GM23338 (cell line): ENCODE measurements around the gene YBEY. TPM values are rescaled to one million over a fixed set of nuclear protein-coding genes. Genes with fewer than 3 reads are reported as not detected.

ENCODE experiments used
- ATAC-seq: fragments of 200-7000 bp; cut with Tn5 transposase; 3 replicates; pipeline ENCODE4 v1.9.1; 2020
- DNase-seq: peaks from one replicate; pipeline ENCODE4 v3.0.0-alpha.2; 2015; ENCODE audit warnings: low spot score
- H2AFZ ChIP-seq: fragments of 200-600 bp; sonication (generic); 2 replicates; pipeline ENCODE4 v1.8.0; 2016; ENCODE audit warnings: antibody characterized with exemption, mild to moderate bottlenecking, moderate library complexity
- H3F3A ChIP-seq: fragments of 200-600 bp; sonication (generic); replicated peaks from 2 replicates; pipeline ENCODE4 v1.8.0; 2017; ENCODE audit warnings: antibody characterized with exemption, mixed run types, low read depth
- H3K27ac ChIP-seq: fragments of 200-600 bp; sonication (generic); 2 replicates; pipeline ENCODE4 v1.6.1; 2016; ENCODE audit warnings: low read depth
- H3K27me3 ChIP-seq: fragments of 200-600 bp; sonication (generic); 2 replicates; pipeline ENCODE4 v1.8.0; 2016; ENCODE audit warnings: mild to moderate bottlenecking, mixed run types, moderate library complexity; ENCODE audit not compliant: insufficient read depth
- H3K36me3 ChIP-seq: fragments of 200-600 bp; sonication (generic); 2 replicates; pipeline ENCODE4 v1.8.0; 2016; ENCODE audit warnings: mild to moderate bottlenecking; ENCODE audit not compliant: insufficient read depth
- H3K4me1 ChIP-seq: fragments of 200-600 bp; sonication (generic); 2 replicates; pipeline ENCODE4 v1.8.0; 2016; ENCODE audit warnings: mild to moderate bottlenecking, moderate library complexity; ENCODE audit not compliant: insufficient read depth
- H3K4me2 ChIP-seq: fragments of 200-600 bp; sonication (generic); 2 replicates; pipeline ENCODE4 v1.7.1; 2017; ENCODE audit warnings: mixed run types
- H3K4me3 ChIP-seq: fragments of 200-600 bp; sonication (generic); 2 replicates; pipeline ENCODE4 v1.6.1; 2016; ENCODE audit warnings: mixed run types
- H3K79me2 ChIP-seq: fragments of 200-600 bp; sonication (generic); replicated peaks from 2 replicates; pipeline ENCODE4 v1.8.0; 2017; ENCODE audit warnings: mild to moderate bottlenecking; ENCODE audit not compliant: insufficient read depth
- H3K9me2 ChIP-seq: fragments of 200-600 bp; sonication (generic); 2 replicates; pipeline ENCODE4 v1.8.0; 2017; ENCODE audit not compliant: insufficient read depth
- H4K20me1 ChIP-seq: fragments of 200-600 bp; sonication (generic); replicated peaks from 2 replicates; pipeline ENCODE4 v1.8.0; 2017; ENCODE audit warnings: mild to moderate bottlenecking; ENCODE audit not compliant: insufficient read depth
- H3K27ac Mint-ChIP-seq: 2 replicates; pipeline ENCODE4 v1.8.0; 2020; ENCODE audit warnings: inconsistent platforms, mild to moderate bottlenecking, moderate library complexity, mixed read lengths
- H3K27me3 Mint-ChIP-seq: 3 replicates; pipeline ENCODE4 v1.8.0; 2022; ENCODE audit warnings: low read depth, mild to moderate bottlenecking, moderate library complexity, mixed read lengths, inconsistent platforms; ENCODE audit not compliant: insufficient read depth, poor library complexity
- H3K36me3 Mint-ChIP-seq: 3 replicates; pipeline ENCODE4 v1.8.0; 2021; ENCODE audit warnings: low read depth, mild to moderate bottlenecking, inconsistent platforms, moderate library complexity, mixed read lengths
- H3K4me1 Mint-ChIP-seq: 3 replicates; pipeline ENCODE4 v1.8.0; 2020; ENCODE audit warnings: mild to moderate bottlenecking, inconsistent platforms, mixed read lengths
- H3K4me3 Mint-ChIP-seq: 3 replicates; pipeline ENCODE4 v1.8.0; 2021; ENCODE audit warnings: moderate library complexity, mild to moderate bottlenecking, inconsistent platforms, mixed read lengths
- H3K9me3 Mint-ChIP-seq: 3 replicates; pipeline ENCODE4 v1.8.0; 2020; ENCODE audit warnings: moderate library complexity, mild to moderate bottlenecking, inconsistent platforms, mixed read lengths
- CTCF ChIP-seq, 2 experiments: fragments of 200-600 bp in 1 of 2; sonication (generic) in 1 of 2; conservative IDR thresholded peaks; 2 replicates each; pipeline versions ENCODE4 v1.5.1 to v1.6.1; 2016 to 2017; ENCODE audit warnings: antibody characterized with exemption in 2 of 2, low read depth in 2 of 2, mild to moderate bottlenecking in 2 of 2, moderate library complexity in 1 of 2
- EZH2 ChIP-seq: fragments of 200-600 bp; sonication (generic); IDR thresholded peaks from one replicate; pipeline ENCODE4 v1.8.0; 2017; ENCODE audit warnings: antibody characterized with exemption, mild to moderate bottlenecking, low read depth; ENCODE audit not compliant: unreplicated experiment
- EZH2phosphoT487 ChIP-seq: fragments of 200-600 bp; sonication (generic); IDR thresholded peaks from one replicate; pipeline ENCODE4 v1.8.1; 2018; ENCODE audit warnings: antibody characterized with exemption; ENCODE audit not compliant: unreplicated experiment
- POLR2AphosphoS5 ChIP-seq: IDR thresholded peaks from 2 replicates; pipeline ENCODE4 v1.6.1; 2016; ENCODE audit warnings: antibody characterized with exemption, low read depth
- REST ChIP-seq: IDR thresholded peaks from one replicate; pipeline ENCODE4 v1.6.1; 2018; ENCODE audit warnings: antibody characterized with exemption; ENCODE audit not compliant: unreplicated experiment
- STAT1 ChIP-seq: IDR thresholded peaks from one replicate; pipeline ENCODE4 v1.6.1; 2016; ENCODE audit warnings: antibody characterized with exemption; ENCODE audit not compliant: unreplicated experiment
- ZNF114 ChIP-seq: fragments of 250-450 bp; sonication (Bioruptor Pico); IDR thresholded peaks from 2 replicates; pipeline ENCODE4 v1.5.0; 2020; ENCODE audit warnings: mild to moderate bottlenecking, moderate library complexity
- polyA plus RNA-seq: library from polyadenylated mRNA; unstranded; fragments of >200 nt; fragmentation: Nextera tagmentation; extraction: Ambion mirVana; gene quantifications from 2 replicates; pipeline ENCODE4 v1.2.1, GENCODE V29; 2016
- total RNA-seq: library from RNA; depleted of rRNA; stranded (reverse); fragments of >200 nt; shearing (Covaris generic); gene quantifications from 2 replicates; pipeline ENCODE4 v1.2.3, GENCODE V29; 2014

The YBEY gene
- total and polyA plus RNA-seq, 2 experiments from 2014 or later: 28.1 to 31.8 TPM

GRCh38 chr21:46255758-46256337, 30.3 kb upstream of the YBEY start:
- no peaks in the 10 kb centered on the region for H3K4me1 Mint-ChIP-seq
- H3K4me1 ChIP-seq: no peaks in the 10 kb centered on the region
- H3K27ac Mint-ChIP-seq: no peak overlapping the region
- 0 out of 2 replicates have a peak, but pooled peaks cover 4% of the 10 kb centered on the region for H3F3A ChIP-seq
- no peaks in the 10 kb centered on the region for H3K9me2 ChIP-seq
- peaks cover 47% of the 10 kb centered on the region for H3K36me3 ChIP-seq
- no peaks in the 10 kb centered on the region for H3K27me3 ChIP-seq
- no peak overlapping the region for H3K27ac ChIP-seq
- H4K20me1 ChIP-seq: no peaks in the 10 kb centered on the region; the same call in none of the 2 replicates
- TF ChIP-seq EZH2 (no peak), ZNF114 (CRISPR knock-in tag) (no peak), EZH2phosphoT487 (no peak), POLR2AphosphoS5 (0 out of 2 replicates have a peak, but pooled peaks have one; percentile 20), REST (no peak), STAT1 (no peak)
- no peaks in the 10 kb centered on the region for H3K79me2 ChIP-seq
- H3K4me2 ChIP-seq: no peak overlapping the region
- no peaks in the 10 kb centered on the region; the same call in 2 of the 3 replicates for H3K9me3 Mint-ChIP-seq
- H3K4me3 Mint-ChIP-seq: no peak overlapping the region
- ATAC-seq: no peak
- H3K27me3 Mint-ChIP-seq: peaks cover 2% of the 10 kb centered on the region
- no peak overlapping the region for H3K4me3 ChIP-seq
- peaks cover 89% of the 10 kb centered on the region for H3K36me3 Mint-ChIP-seq
- DNase-seq: no peak
- H2AFZ ChIP-seq: no peak overlapping the region

DNA sequence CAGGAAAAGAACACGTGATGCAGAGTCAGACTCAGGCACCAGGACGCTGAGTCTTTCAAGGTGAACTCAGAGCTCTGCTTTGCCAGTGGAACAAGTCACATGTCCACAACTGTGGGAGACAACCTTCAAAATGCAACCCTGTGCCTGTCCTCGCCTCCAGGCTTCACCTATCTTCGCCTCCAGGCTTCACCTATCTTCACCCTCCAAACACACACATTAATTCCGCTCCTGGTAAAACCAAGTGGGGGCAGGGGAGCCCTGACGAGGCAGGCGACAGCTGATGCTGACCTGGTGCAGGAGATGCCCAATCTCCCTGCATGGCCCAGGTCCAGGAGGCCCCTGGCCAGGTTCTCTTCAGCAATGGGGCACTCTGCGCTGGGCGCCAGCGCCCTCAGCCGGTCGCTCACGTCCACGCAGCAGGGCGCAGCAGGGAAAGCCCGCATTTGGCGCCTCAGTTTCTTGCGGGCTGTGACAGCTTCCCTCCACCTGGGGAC, 29.6 kb upstream of the YBEY start:
- H3K9me2 ChIP-seq: no peaks in the 10 kb centered on the region
- peaks cover 43% of the 10 kb centered on the region for H3K36me3 ChIP-seq
- ATAC-seq: peak; percentile 48; the same call in 2 of the 3 replicates
- no peaks in the 10 kb centered on the region for H3K79me2 ChIP-seq
- TF ChIP-seq POLR2AphosphoS5: no peak
- peak; percentile 18 to 50; a peak in 2 of 4 replicates for TF ChIP-seq CTCF (conservative IDR thresholded peaks at IDR 0.05; ENCODE audit: low read depth in 2 of 2)
- H3K27me3 Mint-ChIP-seq: peaks cover 2% of the 10 kb centered on the region
- 0 out of 2 replicates have a peak, but pooled peaks cover 4% of the 10 kb centered on the region for H3F3A ChIP-seq
- H3K4me3 ChIP-seq: no peak overlapping the region
- H3K4me1 ChIP-seq: no peaks in the 10 kb centered on the region
- no peaks in the 10 kb centered on the region; the same call in none of the 2 replicates for H4K20me1 ChIP-seq
- no peak overlapping the region for H2AFZ ChIP-seq
- no peaks in the 10 kb centered on the region for H3K4me1 Mint-ChIP-seq
- peaks cover 90% of the 10 kb centered on the region for H3K36me3 Mint-ChIP-seq
- no peaks in the 10 kb centered on the region; the same call in 2 of the 3 replicates for H3K9me3 Mint-ChIP-seq
- peak; percentile 18 for DNase-seq
- H3K27me3 ChIP-seq: no peaks in the 10 kb centered on the region
- H3K4me2 ChIP-seq: no peak overlapping the region
- no peak overlapping the region for H3K4me3 Mint-ChIP-seq
- H3K27ac ChIP-seq: no peak overlapping the region
- H3K27ac Mint-ChIP-seq: no peak overlapping the region
